ENCODE measurements around the gene POLR3E. TPM values are rescaled to one million over a fixed set of nuclear protein-coding genes. Genes with fewer than 3 reads are reported as not detected.

The POLR3E gene
- total RNA-seq, 1 experiment from 2014 or later, result 73.5 TPM

- TF ChIP-seq ZSCAN18 (CRISPR knock-in tag; IDR thresholded peaks at IDR 0.05) (no peak), USF2 (CRISPR knock-in tag; IDR thresholded peaks at IDR 0.05) (no peak), ZBTB21 (CRISPR knock-in tag; IDR thresholded peaks at IDR 0.05; ENCODE audit: borderline replicate concordance) (no peak), GTF2I (CRISPR knock-in tag; conservative IDR thresholded peaks at IDR 0.05) (no peak), HMGXB4 (CRISPR knock-in tag; IDR thresholded peaks at IDR 0.05) (no peak; the same call in none of the 2 replicates), ZNF512 (CRISPR knock-in tag; IDR thresholded peaks at IDR 0.05; ENCODE audit: borderline replicate concordance) (no peak), FOXP4 (CRISPR knock-in tag; IDR thresholded peaks at IDR 0.05) (no peak), NR1H2 (CRISPR knock-in tag; IDR thresholded peaks at IDR 0.05) (no peak), ZNF425 (CRISPR knock-in tag; conservative IDR thresholded peaks at IDR 0.05) (no peak), ZBTB43 (CRISPR knock-in tag; IDR thresholded peaks at IDR 0.05) (peak; percentile 87; the same call in 1 of the 2 replicates), ATF1 (CRISPR knock-in tag; IDR thresholded peaks at IDR 0.05) (no peak), NR2C2 (CRISPR knock-in tag; IDR thresholded peaks at IDR 0.05) (no peak), TP53 (CRISPR knock-in tag; IDR thresholded peaks at IDR 0.05) (no peak; the same call in 1 of the 2 replicates), PRDM15 (CRISPR knock-in tag; IDR thresholded peaks at IDR 0.05) (0 out of 2 replicates have a peak, but pooled peaks have one; percentile 6), ZNF416 (CRISPR knock-in tag; IDR thresholded peaks at IDR 0.05) (no peak), PREB (CRISPR knock-in tag; IDR thresholded peaks at IDR 0.05; ENCODE audit: borderline replicate concordance) (no peak), FOXJ3 (CRISPR knock-in tag; IDR thresholded peaks at IDR 0.05; ENCODE audit: borderline replicate concordance) (no peak), TEAD4 (CRISPR knock-in tag; IDR thresholded peaks at IDR 0.05) (no peak), FOXP1 (CRISPR knock-in tag; IDR thresholded peaks at IDR 0.05; ENCODE audit: borderline replicate concordance) (0 out of 2 replicates have a peak, but pooled peaks have one; percentile 30)
Observed at GRCh38 chr16:22374311-22375116, 77.3 kb downstream of the POLR3E start, which contains the start of gene CDR2 (continued).

Data from WTC11 (cell line).